Endometrial microvascular endothelial cells (primary cell): ENCODE data around the gene CCSER1. TPM values are rescaled to one million over a fixed set of nuclear protein-coding genes. Genes with fewer than 3 reads are reported as not detected.
"Not testable (repeated sequence)": the region's sequence is repeated elsewhere in the genome, so short reads cannot be mapped to it uniquely, and the experiment has no call there.

Experiments used
- in situ Hi-C: cut with HindIII; loops from 2 replicates; pipeline ENCODE4 v1.10.0; 2017; ENCODE audit warnings: low sequenced_read_pairs, low pct_unique_long_range_greater_than_20kb; ENCODE audit errors: inconsistent ontology term
- total RNA-seq: library from RNA; depleted of rRNA; stranded (reverse); fragments of >200 nt; gene quantifications from one replicate; pipeline ENCODE4 v1.2.3, GENCODE V29; 2015; ENCODE audit errors: inconsistent ontology term

CCSER1 gene
- total RNA-seq, 1 donor from 2014 or later, result 2.0 TPM

- in situ Hi-C loops, result no loop called here
These were observed 904.6 kb downstream of the CCSER1 start for GRCh38 chr4:91031761-91032160.

- in situ Hi-C loops, result no loop called here
These were observed 905.7 kb downstream of the CCSER1 start for GRCh38 chr4:91032725-91033445.

GRCh38 chr4:91035276-91035675 lies 908.1 kb downstream of the CCSER1 start:
- in situ Hi-C loops, result no loop called here

- in situ Hi-C loops, result no loop called here
These were observed 910.8 kb downstream of the CCSER1 start for GRCh38 chr4:91037951-91038350.

- in situ Hi-C loops, result no loop called here
These were observed 930.7 kb downstream of the CCSER1 start for GRCh38 chr4:91057871-91058270.

GRCh38 chr4:91058345-91058744 lies 931.2 kb downstream of the CCSER1 start:
- in situ Hi-C loops, result no loop called here

GRCh38 chr4:91064157-91064853 lies 937.1 kb downstream of the CCSER1 start:
- in situ Hi-C loops, result no loop called here

GRCh38 chr4:91065117-91065516 lies 937.9 kb downstream of the CCSER1 start:
- in situ Hi-C loops, result no loop called here

GRCh38 chr4:91070736-91071135 lies 943.5 kb downstream of the CCSER1 start:
- in situ Hi-C loops, result no loop called here

- in situ Hi-C loops, result no loop called here
These were observed 949.0 kb downstream of the CCSER1 start for GRCh38 chr4:91076147-91076546.

- in situ Hi-C loops, result no loop called here
These were observed 958.8 kb downstream of the CCSER1 start for GRCh38 chr4:91085961-91086360.

GRCh38 chr4:91087743-91088142 lies 960.5 kb downstream of the CCSER1 start:
- in situ Hi-C loops, result no loop called here

GRCh38 chr4:91089178-91089577 lies 962.0 kb downstream of the CCSER1 start:
- in situ Hi-C loops, result no loop called here

GRCh38 chr4:91092398-91092980 lies 965.3 kb downstream of the CCSER1 start:
- in situ Hi-C loops, result no loop called here

GRCh38 chr4:91094220-91094619 lies 967.0 kb downstream of the CCSER1 start:
- in situ Hi-C loops, result not testable (repeated sequence)

GRCh38 chr4:91099666-91100065 lies 972.5 kb downstream of the CCSER1 start:
- in situ Hi-C loops, result no loop called here

GRCh38 chr4:91108751-91109150 lies 981.6 kb downstream of the CCSER1 start:
- in situ Hi-C loops, result no loop called here

GRCh38 chr4:91111556-91111955 lies 984.4 kb downstream of the CCSER1 start:
- in situ Hi-C loops, result no loop called here

GRCh38 chr4:91113130-91113706 lies 986.0 kb downstream of the CCSER1 start:
- in situ Hi-C loops, result no loop called here

- in situ Hi-C loops, result no loop called here
These were observed 987.2 kb downstream of the CCSER1 start for GRCh38 chr4:91114386-91114785.
